K562 treated with DMSO at 1 percent for 12 hours (cell line): ENCODE measurements around the gene MYLK4. TPM values are rescaled to one million over a fixed set of nuclear protein-coding genes. Genes with fewer than 3 reads are reported as not detected.

Source experiments
- total RNA-seq: library from RNA; unstranded; fragments of 300-600 nt; gene quantifications from 2 replicates; pipeline ENCODE4 v1.2.3, GENCODE V29; 2022; ENCODE audit not compliant: insufficient read depth

Gene MYLK4
- total RNA-seq = 0.51 TPM in 1 of 2 replicates, not detected in the other

DNA sequence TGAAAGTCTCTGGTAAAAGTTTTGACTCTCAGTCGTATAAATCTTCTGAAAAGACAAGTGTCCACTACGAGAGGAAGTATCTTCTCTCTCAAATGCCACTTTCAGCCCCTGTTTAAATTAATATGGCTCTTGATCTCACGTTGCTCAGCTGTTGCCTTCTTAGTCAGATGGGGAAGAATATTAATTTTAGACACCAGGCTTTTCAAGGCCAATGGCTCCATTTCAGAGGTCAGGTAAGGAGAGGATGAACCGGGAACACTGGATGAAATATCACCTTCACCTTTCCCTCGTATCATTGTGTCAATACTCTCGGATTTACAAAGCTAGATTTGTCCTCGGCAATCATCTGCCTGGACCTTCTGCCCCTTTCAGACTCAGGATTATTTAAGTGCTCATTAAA is at the start of gene MYLK4:
MYLK4 (minus strand) TSS at position 91 of the 400 bp plus-strand sequence. CDS start 1,628 bp downstream, outside the sequence.

DNA sequence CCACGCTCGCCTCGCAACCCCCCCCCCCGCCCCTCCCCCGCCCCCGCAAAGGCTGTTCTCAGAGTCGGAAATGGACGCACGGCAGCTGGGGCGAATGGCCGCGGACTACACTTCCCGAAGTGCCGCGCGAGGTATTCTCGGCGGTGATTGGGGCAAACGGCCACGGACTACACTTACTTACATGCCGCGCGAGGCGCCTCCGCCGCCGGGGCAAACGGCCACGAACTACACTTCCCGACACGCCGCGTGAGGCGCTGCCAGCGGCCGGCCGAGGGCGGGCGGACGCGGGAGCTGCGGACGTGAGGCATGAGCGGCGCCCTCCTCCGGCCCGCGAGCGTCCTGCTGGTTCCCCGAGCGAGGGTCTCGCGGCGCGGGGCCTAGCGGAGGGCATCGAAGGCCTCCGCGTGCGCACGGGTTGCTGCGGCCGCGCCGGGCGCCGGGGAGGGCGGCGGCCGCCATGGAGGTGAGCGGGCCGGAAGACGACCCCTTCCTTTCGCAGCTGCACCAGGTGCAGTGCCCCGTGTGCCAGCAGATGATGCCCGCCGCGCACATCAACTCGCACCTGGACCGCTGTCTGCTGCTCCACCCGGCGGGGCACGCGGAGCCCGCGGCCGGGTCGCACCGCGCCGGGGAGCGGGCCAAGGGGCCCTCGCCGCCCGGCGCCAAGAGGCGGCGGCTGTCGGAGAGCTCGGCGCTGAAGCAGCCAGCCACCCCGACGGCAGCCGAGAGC is 14.6 kb upstream of the MYLK4 start, which contains the start of gene WRNIP1:
WRNIP1 (plus strand) TSS at position 228 of the 730 bp plus-strand sequence; CDS start at position 458, 230 bp downstream.

Other genes starting within 250 kb of the MYLK4 start
- 42.4 and 67.2 TPM in 2 replicates for gene WRNIP1, start 14.5 kb upstream of the MYLK4 start, total RNA-seq
- gene SERPINB1, start 90.9 kb upstream of the MYLK4 start, total RNA-seq = 52.0 and 79.9 TPM in 2 replicates
- 12.4 and 29.8 TPM in 2 replicates for gene SERPINB9, start 152.4 kb upstream of the MYLK4 start, total RNA-seq
- gene SERPINB6, start 220.6 kb upstream of the MYLK4 start, total RNA-seq = 214 and 227 TPM in 2 replicates
- gene NQO2, start 249.0 kb upstream of the MYLK4 start, total RNA-seq = 204 and 218 TPM in 2 replicates